HUES6 (cell line): Measurements from ENCODE around the gene TRPT1.
A peak's percentile ranks its signal among the peaks of the same experiment; 100 is the strongest.

ENCODE experiments used
- H3K27ac ChIP-seq: 2 replicates; pipeline ENCODE4 v1.7.0; 2013; ENCODE audit warnings: low read depth, mild to moderate bottlenecking, low read length, inconsistent platforms
- H3K27me3 ChIP-seq: 2 replicates; pipeline ENCODE4 v1.6.1; 2013; ENCODE audit warnings: low read length; ENCODE audit not compliant: control insufficient read depth, insufficient read depth
- H3K36me3 ChIP-seq: 2 replicates; pipeline ENCODE4 v1.6.1; 2013; ENCODE audit warnings: low read length; ENCODE audit not compliant: control insufficient read depth, insufficient read depth
- H3K4me1 ChIP-seq: 2 replicates; pipeline ENCODE4 v1.6.1; 2013; ENCODE audit warnings: low read length; ENCODE audit not compliant: control insufficient read depth, insufficient read depth
- H3K4me3 ChIP-seq: 2 replicates; pipeline ENCODE4 v1.5.1; 2013; ENCODE audit warnings: low read depth, low read length
- H3K9ac ChIP-seq: one replicate; pipeline ENCODE4 v1.6.1; 2013; ENCODE audit warnings: mild to moderate bottlenecking, low read length
- H3K9me3 ChIP-seq: 2 replicates; pipeline ENCODE4 v1.6.1; 2013; ENCODE audit warnings: low read depth, low read length; ENCODE audit not compliant: control insufficient read depth, insufficient read depth

The TRPT1 gene

DNA sequence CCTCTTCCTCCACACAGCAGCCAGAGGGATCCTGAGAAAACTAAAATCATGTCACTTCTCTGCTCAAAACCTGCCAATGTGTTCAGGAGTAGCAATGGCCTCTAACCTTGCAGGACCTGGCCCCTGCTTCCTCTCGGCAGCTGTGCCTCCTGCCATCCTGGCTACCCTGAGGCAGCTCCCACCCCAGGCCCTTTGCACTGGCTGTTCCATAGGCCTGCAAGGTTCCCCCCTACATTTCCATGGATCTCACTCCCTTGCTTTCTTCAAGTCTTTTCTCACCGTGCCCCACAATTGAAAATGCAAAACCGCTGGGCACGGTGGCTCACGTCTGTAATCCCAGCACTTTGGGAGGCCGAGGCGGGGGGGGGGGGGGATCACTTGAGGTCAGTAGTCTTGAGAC is 42.1 kb downstream of the TRPT1 start:
- Histone ChIP-seq H3K9me3 (peaks cover 5% of the 10 kb centered on the region; the same call in 1 of the 2 replicates), H3K9ac (peak overlapping the region; percentile 13), H3K4me1 (peaks cover 13% of the 10 kb centered on the region), H3K27me3 (no peaks in the 10 kb centered on the region), H3K27ac (no peak overlapping the region), H3K4me3 (no peak overlapping the region), H3K36me3 (peaks cover 14% of the 10 kb centered on the region)

DNA sequence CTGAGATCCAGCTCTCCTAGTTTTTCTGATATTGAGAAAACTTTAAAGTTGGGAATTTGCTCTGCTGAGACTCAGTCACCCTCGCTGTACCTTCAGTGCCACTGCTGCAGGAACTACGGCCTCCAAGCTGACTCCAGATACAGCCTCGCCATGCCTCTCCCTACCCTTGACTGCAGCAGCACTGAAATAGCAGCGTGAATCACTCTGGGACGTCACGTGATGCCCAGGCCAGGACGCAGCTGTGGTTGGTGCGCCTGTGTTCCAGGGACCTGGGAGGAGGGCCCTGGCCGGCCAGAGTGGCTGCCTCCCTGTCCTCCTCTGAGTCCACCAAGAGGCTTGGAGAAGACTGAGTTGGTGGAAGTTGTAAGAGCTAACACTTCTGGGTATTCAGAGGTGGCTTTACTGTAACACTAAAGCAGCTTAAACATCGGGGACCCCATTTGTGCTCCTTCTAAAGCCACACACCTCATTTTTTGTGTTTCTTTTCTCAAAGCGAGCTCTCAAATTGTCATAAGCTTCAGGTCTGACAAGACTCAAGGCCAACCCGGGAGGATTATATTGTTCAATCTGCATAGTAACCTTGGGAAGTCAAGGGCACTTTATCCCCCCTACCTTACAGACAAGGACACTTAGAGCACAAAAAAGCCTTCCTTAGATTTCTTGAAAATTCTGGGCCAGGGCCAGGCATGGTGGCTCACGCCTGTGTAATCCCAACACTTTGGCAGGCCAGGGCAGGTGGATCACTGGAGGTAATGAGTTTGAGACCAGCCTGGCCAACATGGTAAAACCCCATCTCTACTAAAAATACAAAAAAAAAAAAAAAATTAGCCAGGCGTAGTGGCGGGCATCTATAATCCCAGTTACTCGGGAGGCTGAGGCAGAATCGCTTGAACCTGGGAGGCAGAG is 44.2 kb downstream of the TRPT1 start:
- Histone ChIP-seq H3K27ac (no peak overlapping the region), H3K27me3 (no peaks in the 10 kb centered on the region), H3K36me3 (peaks cover 8% of the 10 kb centered on the region; the same call in 1 of the 2 replicates), H3K4me3 (no peak overlapping the region), H3K9ac (no peak overlapping the region), H3K9me3 (peaks cover 5% of the 10 kb centered on the region; the same call in 1 of the 2 replicates), H3K4me1 (peaks cover 13% of the 10 kb centered on the region)

DNA sequence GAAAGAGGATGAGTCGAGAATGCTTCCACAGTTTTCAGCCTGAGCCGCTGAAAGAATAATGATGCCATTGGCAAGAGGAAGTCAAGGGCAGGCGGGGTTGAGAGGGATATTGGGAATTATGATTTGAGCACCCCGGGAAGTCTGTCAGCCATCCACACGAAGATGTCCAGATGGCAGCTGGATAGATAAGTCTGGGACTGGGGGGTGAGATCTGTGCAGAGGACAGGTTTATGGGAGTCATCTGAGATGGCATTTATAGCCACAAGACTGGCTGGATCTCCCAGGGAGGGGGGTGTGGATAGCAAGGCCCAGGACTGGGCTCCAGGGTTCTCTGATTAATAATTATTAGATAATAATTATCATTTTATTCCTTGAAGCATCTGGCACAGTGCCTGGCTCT is 45.1 kb downstream of the TRPT1 start:
- H3K27ac ChIP-seq = no peak overlapping the region
- no peak overlapping the region for H3K4me3 ChIP-seq
- no peak overlapping the region for H3K9ac ChIP-seq
- H3K9me3 ChIP-seq = peaks cover 5% of the 10 kb centered on the region; the same call in 1 of the 2 replicates
- peaks cover 8% of the 10 kb centered on the region; the same call in 1 of the 2 replicates for H3K36me3 ChIP-seq
- H3K4me1 ChIP-seq = peaks cover 13% of the 10 kb centered on the region
- no peaks in the 10 kb centered on the region for H3K27me3 ChIP-seq

DNA sequence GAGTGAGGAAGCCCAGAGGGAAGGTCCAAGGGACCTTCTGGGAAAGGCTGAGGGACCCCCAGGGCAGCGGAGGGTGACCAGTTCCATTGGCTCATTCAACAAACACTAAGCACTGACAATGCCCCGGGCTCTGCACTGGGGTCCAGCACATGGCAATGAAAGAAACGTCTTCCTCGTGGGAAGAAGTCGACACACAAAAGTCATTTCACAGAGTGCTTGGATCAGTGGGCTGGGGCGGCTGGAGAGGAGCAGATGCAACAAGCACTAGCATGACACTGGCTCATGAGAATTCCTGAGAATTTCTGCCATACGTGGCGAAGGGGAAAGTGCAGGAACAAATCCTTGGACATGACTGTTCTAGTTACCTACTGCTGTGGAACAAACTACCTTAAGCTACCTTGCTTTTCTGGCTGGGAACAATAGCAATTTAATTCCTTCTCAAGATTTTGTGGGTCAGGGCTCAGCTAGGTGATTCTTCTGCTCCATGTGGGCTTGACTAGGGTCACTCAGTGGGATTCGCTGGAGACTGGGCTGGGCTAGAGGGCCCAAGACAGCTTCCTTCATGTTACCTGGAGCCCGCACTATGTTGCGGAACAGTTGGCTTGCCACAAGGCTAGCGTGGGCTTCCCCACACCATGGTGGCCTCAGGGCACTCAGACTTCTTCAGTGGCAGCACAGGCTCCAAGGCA is 46.9 kb downstream of the TRPT1 start:
- H3K9me3 ChIP-seq = peaks cover 7% of the 10 kb centered on the region
- H3K4me3 ChIP-seq = no peak overlapping the region

DNA sequence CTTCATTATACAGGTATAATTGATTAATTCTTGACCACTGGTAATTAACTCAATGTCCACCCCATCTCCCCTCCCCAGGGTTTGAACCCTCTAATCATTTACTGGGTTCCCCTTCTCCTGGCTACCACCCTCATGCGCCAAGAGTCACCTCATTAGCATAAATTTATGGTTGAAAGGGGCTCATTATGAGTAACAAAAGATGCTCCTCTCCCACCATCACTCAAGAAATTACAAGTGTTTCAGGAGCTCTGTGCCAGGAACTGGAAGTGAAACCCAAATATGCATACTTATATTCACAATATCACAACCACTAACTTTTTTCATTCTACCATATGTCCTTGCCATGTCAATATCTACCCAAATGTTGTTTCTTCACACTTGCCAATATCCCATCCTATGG is 47.8 kb downstream of the TRPT1 start:
- peaks cover 14% of the 10 kb centered on the region for H3K9me3 ChIP-seq
- no peak overlapping the region for H3K9ac ChIP-seq
- peaks cover 8% of the 10 kb centered on the region; the same call in 1 of the 2 replicates for H3K36me3 ChIP-seq
- H3K4me3 ChIP-seq = no peak overlapping the region
- no peak overlapping the region for H3K27ac ChIP-seq
- peaks cover 9% of the 10 kb centered on the region for H3K4me1 ChIP-seq
- H3K27me3 ChIP-seq = no peaks in the 10 kb centered on the region

More for the DNA sequence above, 46.9 kb downstream of the TRPT1 start:
- H3K27ac ChIP-seq = no peak overlapping the region
- H3K36me3 ChIP-seq = peaks cover 8% of the 10 kb centered on the region; the same call in 1 of the 2 replicates
- peaks cover 9% of the 10 kb centered on the region for H3K4me1 ChIP-seq
- H3K27me3 ChIP-seq = no peaks in the 10 kb centered on the region
- no peak overlapping the region for H3K9ac ChIP-seq

DNA sequence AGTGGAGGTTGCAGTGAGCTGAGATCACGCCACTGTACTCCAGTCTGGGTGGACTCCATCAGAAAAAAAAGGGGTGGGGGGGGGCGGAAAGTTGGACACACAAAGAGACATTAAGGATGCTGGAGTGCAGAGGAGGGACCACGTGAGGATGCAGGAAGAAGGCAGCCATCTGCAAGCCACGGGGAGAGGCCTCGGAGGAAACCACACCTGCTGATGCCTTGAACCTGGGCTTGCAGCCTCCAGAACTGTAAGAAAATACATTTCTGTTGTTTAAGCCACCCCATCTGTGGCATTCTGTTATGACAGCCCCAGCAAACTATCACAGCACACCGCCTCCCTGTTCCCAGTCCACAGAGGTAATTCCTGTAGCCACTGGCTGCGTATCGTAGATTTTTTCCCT is 49.2 kb downstream of the TRPT1 start:
- Histone ChIP-seq H3K27ac (no peak overlapping the region), H3K4me3 (no peak overlapping the region), H3K27me3 (no peaks in the 10 kb centered on the region), H3K9me3 (peaks cover 14% of the 10 kb centered on the region), H3K36me3 (peaks cover 8% of the 10 kb centered on the region; the same call in 1 of the 2 replicates), H3K9ac (no peak overlapping the region), H3K4me1 (peaks cover 6% of the 10 kb centered on the region)
